Stimulated activated CD4-positive, alpha-beta T cell treated with anti-CD3 and anti-CD28 coated beads, TNF-alpha, amount 100 ng/mL, for 24 hours (primary cell): ENCODE data around the gene SMPD3.
"Not testable (repeated sequence)": the region's sequence is repeated elsewhere in the genome, so short reads cannot be mapped to it uniquely, and the experiment has no call there.

Source experiments
- DNase-seq, 3 experiments: peaks; one replicate each; pipeline ENCODE4 v3.0.0-alpha.2; 2020; ENCODE audit warnings: low read depth in 3 of 3

Gene SMPD3

GRCh38 chr16:68448360-68448970 lies at the start of gene SMPD3:
SMPD3 (minus strand) TSS chr16:68448508; CDS start chr16:68372181, 76,327 bp downstream.
- peak; percentile 95 to 99 (median 98) for DNase-seq

GRCh38 chr16:68496689-68497088 lies 48.4 kb upstream of the SMPD3 start:
- DNase-seq, result no peak

GRCh38 chr16:68494261-68494660 lies 46.0 kb upstream of the SMPD3 start:
- not testable (repeated sequence) for DNase-seq

GRCh38 chr16:68493412-68494070 lies 45.2 kb upstream of the SMPD3 start:
- DNase-seq, result no peak

GRCh38 chr16:68492543-68493411 lies 44.5 kb upstream of the SMPD3 start:
- no peak for DNase-seq

GRCh38 chr16:68492151-68492542 lies 43.8 kb upstream of the SMPD3 start:
- no peak for DNase-seq

- DNase-seq, result no peak
These were observed 43.3 kb upstream of the SMPD3 start for GRCh38 chr16:68491576-68491950.

GRCh38 chr16:68490829-68491575 lies 42.7 kb upstream of the SMPD3 start:
- DNase-seq, result no peak

GRCh38 chr16:68490358-68490757 lies 42.0 kb upstream of the SMPD3 start:
- no peak for DNase-seq

GRCh38 chr16:68488554-68488953 lies 40.2 kb upstream of the SMPD3 start:
- DNase-seq, result no peak

GRCh38 chr16:68487669-68488068 lies 39.4 kb upstream of the SMPD3 start:
- DNase-seq, result no peak

GRCh38 chr16:68487203-68487514 lies 38.9 kb upstream of the SMPD3 start:
- no peak for DNase-seq

- DNase-seq, result no peak
These were observed 38.3 kb upstream of the SMPD3 start for GRCh38 chr16:68486502-68487202.

- DNase-seq, result no peak
These were observed 33.3 kb upstream of the SMPD3 start for GRCh38 chr16:68481636-68482035.

GRCh38 chr16:68480084-68480995 lies 32.0 kb upstream of the SMPD3 start:
- no peak for DNase-seq

GRCh38 chr16:68479271-68479670 lies 31.0 kb upstream of the SMPD3 start:
- DNase-seq, result no peak

GRCh38 chr16:68478526-68479250 lies 30.4 kb upstream of the SMPD3 start:
- no peak for DNase-seq

GRCh38 chr16:68475071-68475470 lies 26.8 kb upstream of the SMPD3 start:
- no peak for DNase-seq

GRCh38 chr16:68473358-68474070 lies 25.2 kb upstream of the SMPD3 start:
- no peak for DNase-seq
